ENCODE measurements around the gene RNF114. TPM values are rescaled to one million over a fixed set of nuclear protein-coding genes. Genes with fewer than 3 reads are reported as not detected.

Gene RNF114
- total and polyA plus RNA-seq, 10 of the 15 experiments (the other 5 are each of a cell fraction or from before 2014, with no cell fraction given): 28.0 to 82.3 (median 47.2) TPM

- TF ChIP-seq PKNOX1 (IDR thresholded peaks at IDR 0.05): no peak
- no peak for TF ChIP-seq STAT1 (conservative IDR thresholded peaks at IDR 0.05)
- no peak for TF ChIP-seq CHD4 (IDR thresholded peaks at IDR 0.05)
- no peak for TF ChIP-seq ZNF622 (IDR thresholded peaks at IDR 0.05)
- no peak for TF ChIP-seq E4F1 (IDR thresholded peaks at IDR 0.05; ENCODE audit: borderline replicate concordance, partially characterized antibody)
- no peak for TF ChIP-seq NRF1 (conservative IDR thresholded peaks at IDR 0.05; ENCODE audit: low read depth, low read length)
- no peak for TF ChIP-seq RUNX3 (IDR thresholded peaks at IDR 0.05; ENCODE audit: low read length)
- TF ChIP-seq ZNF687 (IDR thresholded peaks at IDR 0.05): no peak
- TF ChIP-seq HSF1 (IDR thresholded peaks at IDR 0.05; ENCODE audit: low read depth, low read length): 0 out of 2 replicates have a peak, but pooled peaks have one; percentile 8
- TF ChIP-seq TCF7 (IDR thresholded peaks at IDR 0.05; ENCODE audit: borderline replicate concordance): no peak
- TF ChIP-seq ESRRA (IDR thresholded peaks at IDR 0.05; ENCODE audit: low read length): no peak
- no peak for TF ChIP-seq CEBPZ (IDR thresholded peaks at IDR 0.05; ENCODE audit: low read depth, low read length)
- TF ChIP-seq SMAD5 (IDR thresholded peaks at IDR 0.05; ENCODE audit: low read depth): no peak
- TF ChIP-seq ZBTB33 (IDR thresholded peaks at IDR 0.05): peak; percentile 71
These were observed 448 bp upstream of the RNF114 start (continued) for GRCh38 chr20:49935746-49936152.

All from GM12878 (cell line).